Neural cell (in vitro differentiated cells): Measurements from ENCODE around the gene KCNA2. TPM values are rescaled to one million over a fixed set of nuclear protein-coding genes. Genes with fewer than 3 reads are reported as not detected.

ENCODE experiments used
- H2AFZ ChIP-seq: fragments of 200-600, 300-800 bp; sonication (generic), shearing (Covaris generic); 2 replicates; pipeline ENCODE4 v1.6.0; 2014; ENCODE audit warnings: low read depth, mild to moderate bottlenecking, antibody characterized with exemption, low read length, moderate library complexity
- H3F3A ChIP-seq: fragments of 200-600 bp; shearing (Covaris generic); 2 replicates; pipeline ENCODE4 v1.6.1; 2016; ENCODE audit warnings: mild to moderate bottlenecking, moderate library complexity, mixed read lengths, antibody characterized with exemption, low read length; ENCODE audit not compliant: insufficient read depth, poor library complexity, severe bottlenecking
- H3K27ac ChIP-seq: fragments of 200-600, 300-800 bp; sonication (generic), shearing (Covaris generic); 2 replicates; pipeline ENCODE4 v1.5.1; 2014; ENCODE audit warnings: mild to moderate bottlenecking, low read length, moderate library complexity
- H3K27me3 ChIP-seq: fragments of 300-800, 200-600 bp; sonication (generic), shearing (Covaris generic); 2 replicates; pipeline ENCODE4 v1.6.0; 2014; ENCODE audit warnings: mild to moderate bottlenecking, low read depth, low read length, moderate library complexity; ENCODE audit not compliant: insufficient read depth
- H3K36me3 ChIP-seq: fragments of 300-800, 200-600 bp; sonication (generic), shearing (Covaris generic); 2 replicates; pipeline ENCODE4 v1.5.1; 2014; ENCODE audit warnings: mild to moderate bottlenecking, antibody characterized with exemption, low read length, moderate library complexity; ENCODE audit not compliant: insufficient read depth
- H3K4me2 ChIP-seq: fragments of 300-800, 200-600 bp; sonication (generic), shearing (Covaris generic); 2 replicates; pipeline ENCODE4 v1.6.0; 2014; ENCODE audit warnings: mild to moderate bottlenecking, low read length
- H3K4me3 ChIP-seq: fragments of 300-800, 200-600 bp; sonication (generic), shearing (Covaris generic); 2 replicates; pipeline ENCODE4 v1.5.1; 2014; ENCODE audit warnings: mild to moderate bottlenecking, low read length, moderate library complexity
- H3K79me2 ChIP-seq: fragments of 200-600 bp; shearing (Covaris generic); replicated peaks from 2 replicates; pipeline ENCODE4 v1.6.0; 2014; ENCODE audit warnings: mild to moderate bottlenecking, low read length, moderate library complexity; ENCODE audit not compliant: insufficient read depth
- H3K9ac ChIP-seq: fragments of 300-800, 200-600 bp; sonication (generic), shearing (Covaris generic); 2 replicates; pipeline ENCODE4 v1.6.1; 2016; ENCODE audit warnings: mild to moderate bottlenecking, low read length, mixed read lengths
- H3K9me2 ChIP-seq: fragments of 200-600 bp; shearing (Covaris generic); 2 replicates; pipeline ENCODE4 v1.6.1; 2016; ENCODE audit warnings: mild to moderate bottlenecking, low read length, mixed read lengths; ENCODE audit not compliant: insufficient read depth
- H3K9me3 ChIP-seq: fragments of 200-600, 300-800 bp; sonication (generic), shearing (Covaris generic); 2 replicates; pipeline ENCODE4 v1.6.1; 2016; ENCODE audit warnings: mild to moderate bottlenecking, mixed run types, low read length, moderate library complexity, mixed read lengths
- H4K20me1 ChIP-seq: fragments of 200-600 bp; shearing (Covaris generic); 2 replicates; pipeline ENCODE4 v1.6.1; 2016; ENCODE audit warnings: mild to moderate bottlenecking, mixed run types; ENCODE audit not compliant: insufficient read depth
- CTCF ChIP-seq: fragments of 450-650 bp; IDR thresholded peaks from 2 replicates; pipeline ENCODE4 v1.5.1; 2014; ENCODE audit warnings: antibody characterized with exemption, mild to moderate bottlenecking, moderate library complexity; ENCODE audit not compliant: poor library complexity, severe bottlenecking
- EP300 ChIP-seq: fragments of 450-650 bp; conservative IDR thresholded peaks from 2 replicates; pipeline ENCODE4 v1.6.1; 2014; ENCODE audit warnings: antibody characterized with exemption, mild to moderate bottlenecking, moderate library complexity; ENCODE audit not compliant: poor library complexity, severe bottlenecking
- EZH2 ChIP-seq: fragments of 200-600, 300-800 bp; shearing (Covaris generic), sonication (generic); IDR thresholded peaks from 2 replicates; pipeline ENCODE4 v1.6.1; 2014; ENCODE audit warnings: antibody characterized with exemption, low read length, borderline replicate concordance, mild to moderate bottlenecking; ENCODE audit not compliant: insufficient read depth, poor library complexity, severe bottlenecking
- MXI1 ChIP-seq: fragments of 450-650 bp; conservative IDR thresholded peaks from 2 replicates; pipeline ENCODE4 v1.6.1; 2014; ENCODE audit warnings: antibody characterized with exemption, mild to moderate bottlenecking; ENCODE audit not compliant: poor library complexity, severe bottlenecking
- POLR2AphosphoS5 ChIP-seq: IDR thresholded peaks from 2 replicates; pipeline ENCODE4 v1.6.1; 2012
- RAD21 ChIP-seq: fragments of 450-650 bp; conservative IDR thresholded peaks from 2 replicates; pipeline ENCODE4 v1.6.1; 2014; ENCODE audit warnings: antibody characterized with exemption, mild to moderate bottlenecking, moderate library complexity
- REST ChIP-seq: IDR thresholded peaks from 2 replicates; pipeline ENCODE4 v1.6.1; 2012; ENCODE audit warnings: borderline replicate concordance
- SMC3 ChIP-seq: fragments of 450-650 bp; conservative IDR thresholded peaks from 2 replicates; pipeline ENCODE4 v1.6.1; 2014; ENCODE audit warnings: antibody characterized with exemption, mild to moderate bottlenecking, moderate library complexity; ENCODE audit not compliant: poor library complexity
- TAF1 ChIP-seq: IDR thresholded peaks from 2 replicates; pipeline ENCODE4 v1.6.1; 2012; ENCODE audit warnings: low read depth
- polyA plus RNA-seq: library from polyadenylated mRNA; depleted of rRNA; stranded (reverse); fragments of >200 nt; gene quantifications from 2 replicates; pipeline ENCODE4 v1.2.3, GENCODE V29; 2014

KCNA2 gene
- polyA plus RNA-seq, 1 donor from 2014 or later: 3.4 TPM

- Histone ChIP-seq H3K9me2 (no peaks in the 10 kb centered on the region), H3K27me3 (no peaks in the 10 kb centered on the region), H2AFZ (no peak overlapping the region), H4K20me1 (no peaks in the 10 kb centered on the region), H3K36me3 (no peaks in the 10 kb centered on the region), H3K9ac (no peak overlapping the region), H3F3A (no peaks in the 10 kb centered on the region), H3K4me2 (no peak overlapping the region), H3K9me3 (no peaks in the 10 kb centered on the region), H3K79me2 (no peaks in the 10 kb centered on the region), H3K27ac (no peak overlapping the region), H3K4me3 (no peak overlapping the region)
- TF ChIP-seq REST (no peak), EP300 (no peak), POLR2AphosphoS5 (no peak), MXI1 (no peak)
Observed at GRCh38 chr1:110627764-110628163, 21.6 kb upstream of the KCNA2 start.

GRCh38 chr1:110626889-110627288, 20.7 kb upstream of the KCNA2 start:
- H3K36me3 ChIP-seq: no peaks in the 10 kb centered on the region
- no peaks in the 10 kb centered on the region for H3F3A ChIP-seq
- H3K27me3 ChIP-seq: peaks cover 7% of the 10 kb centered on the region
- no peaks in the 10 kb centered on the region for H4K20me1 ChIP-seq
- no peak for TF ChIP-seq POLR2AphosphoS5
- no peak for TF ChIP-seq EP300
- no peak for TF ChIP-seq TAF1
- TF ChIP-seq RAD21: no peak
- TF ChIP-seq CTCF: no peak
- TF ChIP-seq SMC3: no peak
- TF ChIP-seq MXI1: no peak
- no peak for TF ChIP-seq REST
- TF ChIP-seq EZH2: no peak
- H3K79me2 ChIP-seq: no peaks in the 10 kb centered on the region
- H3K9me3 ChIP-seq: no peaks in the 10 kb centered on the region
- no peak overlapping the region for H3K4me2 ChIP-seq
- H3K4me3 ChIP-seq: no peak overlapping the region
- H2AFZ ChIP-seq: no peak overlapping the region
- H3K9ac ChIP-seq: no peak overlapping the region
- no peaks in the 10 kb centered on the region for H3K9me2 ChIP-seq
- H3K27ac ChIP-seq: no peak overlapping the region
